SK-N-SH (cell line): ENCODE data around the gene HOXB8. TPM values are rescaled to one million over a fixed set of nuclear protein-coding genes. Genes with fewer than 3 reads are reported as not detected.

Source experiments
- CTCF ChIA-PET: fragments of 300-600, 350-600 bp; formaldehyde crosslinking; extraction: SDS; loops from one replicate; lab custom pipeline; 2021; lab: Yijun Ruan, JAX
- POLR2A ChIA-PET: fragments of 350-600 bp; sonication (Branson Sonifier 250); formaldehyde crosslinking; extraction: SDS; loops from one replicate; lab custom pipeline; 2020; ENCODE audit warnings: antibody characterized with exemption, inconsistent platforms; lab: Yijun Ruan, JAX
- DNase-seq: peaks from one replicate; pipeline ENCODE4 v3.0.0; 2012
- H2AFZ ChIP-seq: fragments of 200-600 bp; sonication (generic); 2 replicates; pipeline ENCODE4 v1.8.1; 2016; ENCODE audit warnings: antibody characterized with exemption, mild to moderate bottlenecking, low read depth
- H3F3A ChIP-seq: fragments of 200-600 bp; sonication (generic); replicated peaks from 2 replicates; pipeline ENCODE3; 2016; ENCODE audit warnings: antibody characterized with exemption, mild to moderate bottlenecking; ENCODE audit not compliant: insufficient read depth
- H3K27ac ChIP-seq, 2 experiments: fragments of 200-500 bp in 1 of 2; fragments of 200-600 bp in 1 of 2; sonication (Bioruptor generic) in 1 of 2; sonication (generic), shearing (Covaris generic) in 1 of 2; 2 replicates each; pipeline versions ENCODE4 v1.5.1 to v1.6.1; 2014 to 2016; ENCODE audit warnings: low read depth in 2 of 2, inconsistent platforms in 1 of 2, low read length in 1 of 2, mild to moderate bottlenecking in 1 of 2, mixed read lengths in 1 of 2
- H3K27me3 ChIP-seq: fragments of 200-600 bp; sonication (generic), shearing (Covaris generic); 2 replicates; pipeline ENCODE4 v1.6.1; 2016; ENCODE audit warnings: mixed run types; ENCODE audit not compliant: insufficient read depth
- H3K36me3 ChIP-seq, 2 experiments: fragments of 200-500 bp in 1 of 2; fragments of 200-600 bp in 1 of 2; sonication (Bioruptor generic) in 1 of 2; sonication (generic) in 1 of 2; replicated peaks in 1 of 2; 2 replicates each; pipeline versions ENCODE3 to v1.5.1; 2014 to 2016; ENCODE audit warnings: low read length in 1 of 2, mild to moderate bottlenecking in 1 of 2; ENCODE audit not compliant: insufficient read depth in 2 of 2, control insufficient read depth in 1 of 2
- H3K4me1 ChIP-seq, 2 experiments: fragments of 200-500 bp in 1 of 2; fragments of 200-600 bp in 1 of 2; sonication (Bioruptor generic) in 1 of 2; sonication (generic), shearing (Covaris generic) in 1 of 2; 2 replicates each; pipeline versions ENCODE4 v1.5.1 to v1.6.1; 2014 to 2016; ENCODE audit warnings: low read depth in 1 of 2, low read length in 1 of 2, mixed run types in 1 of 2; ENCODE audit not compliant: insufficient read depth in 2 of 2, control insufficient read depth in 1 of 2
- H3K4me2 ChIP-seq: fragments of 200-600 bp; sonication (generic), shearing (Covaris generic); 2 replicates; pipeline ENCODE4 v1.6.1; 2017; ENCODE audit warnings: mixed run types
- H3K4me3 ChIP-seq, 2 experiments: fragments of 200-500 bp in 1 of 2; fragments of 200-600 bp in 1 of 2; sonication (Bioruptor generic) in 1 of 2; sonication (generic), shearing (Covaris generic) in 1 of 2; 2 replicates each; pipeline versions ENCODE4 v1.5.1 to v1.8.1; 2014 to 2016; ENCODE audit warnings: low read depth in 2 of 2, inconsistent platforms in 1 of 2, low read length in 1 of 2, mild to moderate bottlenecking in 1 of 2, mixed read lengths in 1 of 2, moderate library complexity in 1 of 2
- H3K79me2 ChIP-seq: fragments of 200-600 bp; sonication (generic); 2 replicates; pipeline ENCODE4 v1.8.1; 2017; ENCODE audit warnings: mild to moderate bottlenecking; ENCODE audit not compliant: insufficient read depth
- H3K9ac ChIP-seq: fragments of 200-600 bp; sonication (generic); 2 replicates; pipeline ENCODE4 v1.6.1; 2017; ENCODE audit warnings: mixed run types
- H3K9me2 ChIP-seq: fragments of 200-600 bp; sonication (generic); 2 replicates; pipeline ENCODE4 v1.6.1; 2017; ENCODE audit warnings: mixed run types
- H3K9me3 ChIP-seq: fragments of 200-600 bp; sonication (generic); 2 replicates; pipeline ENCODE4 v1.6.1; 2017; ENCODE audit warnings: mixed run types, mild to moderate bottlenecking, moderate library complexity
- H4K20me1 ChIP-seq: fragments of 200-600 bp; sonication (generic); 2 replicates; pipeline ENCODE4 v1.6.1; 2017; ENCODE audit warnings: mild to moderate bottlenecking, mixed run types; ENCODE audit not compliant: insufficient read depth
- EZH2phosphoT487 ChIP-seq: fragments of 200-600 bp; sonication (generic); IDR thresholded peaks from 2 replicates; pipeline ENCODE4 v1.6.1; 2017; ENCODE audit warnings: low read depth, mixed run types, mild to moderate bottlenecking, antibody characterized with exemption, moderate library complexity, borderline replicate concordance
- FOXM1 ChIP-seq: IDR thresholded peaks from 2 replicates; pipeline ENCODE4 v1.4.0; 2012; ENCODE audit warnings: low read depth, mild to moderate bottlenecking
- GATA2 ChIP-seq: sonication (generic); formaldehyde crosslinking; IDR thresholded peaks from 2 replicates; pipeline ENCODE4 v1.5.0; 2020; ENCODE audit warnings: mild to moderate bottlenecking, missing genetic modification reagents
- NFIC ChIP-seq: IDR thresholded peaks from 2 replicates; pipeline ENCODE4 v1.4.0; 2012; ENCODE audit warnings: borderline replicate concordance
- POLR2AphosphoS5 ChIP-seq: IDR thresholded peaks from 2 replicates; pipeline ENCODE4 v1.6.1; 2012; ENCODE audit warnings: low read depth, low read length
- RCOR1 ChIP-seq: fragments of 150-350 bp; IDR thresholded peaks from 2 replicates; pipeline ENCODE4 v1.6.1; 2017; ENCODE audit warnings: antibody characterized with exemption, low read length
- REST ChIP-seq: IDR thresholded peaks from 2 replicates; pipeline ENCODE4 v1.6.1; 2012; ENCODE audit warnings: mild to moderate bottlenecking, low read depth, low read length, moderate library complexity
- RFX5 ChIP-seq: IDR thresholded peaks from 2 replicates; pipeline ENCODE4 v1.6.1; 2012; ENCODE audit warnings: mild to moderate bottlenecking, improper control_type of control experiment, low read length
- RXRA ChIP-seq: IDR thresholded peaks from 2 replicates; pipeline ENCODE4 v1.4.0; 2012; ENCODE audit warnings: low read depth, mild to moderate bottlenecking, borderline replicate concordance
- TEAD4 ChIP-seq: IDR thresholded peaks from 2 replicates; pipeline ENCODE4 v1.4.0; 2012; ENCODE audit warnings: mild to moderate bottlenecking, borderline replicate concordance; ENCODE audit not compliant: insufficient read depth
- WGBS: methylation state at CpG from one replicate; pipeline ENCODE4 v1.1.6; 2017; ENCODE audit warnings: low lambda C conversion rate; 5-methylcytosine and 5-hydroxymethylcytosine counted together
- polyA plus RNA-seq, 3 experiments: library from polyadenylated mRNA; depleted of rRNA; stranded (reverse); fragments of >200 nt; gene quantifications; 2 replicates each; pipeline ENCODE4 v1.2.3, GENCODE V29; 2012
- TF ChIP-seq, protein P1 (sequence below): IDR thresholded peaks from 2 replicates; pipeline ENCODE4; 2012
- TF ChIP-seq, protein P2 (sequence below): fragments of 150-350 bp; IDR thresholded peaks from 2 replicates; pipeline ENCODE4 v1.6.1; 2017; ENCODE audit warnings: antibody characterized with exemption, low read length, low read depth, borderline replicate concordance

Gene HOXB8
- polyA plus RNA-seq, 1 of the 3 experiments (the other 2 are of a cell fraction) = not detected

DNA sequence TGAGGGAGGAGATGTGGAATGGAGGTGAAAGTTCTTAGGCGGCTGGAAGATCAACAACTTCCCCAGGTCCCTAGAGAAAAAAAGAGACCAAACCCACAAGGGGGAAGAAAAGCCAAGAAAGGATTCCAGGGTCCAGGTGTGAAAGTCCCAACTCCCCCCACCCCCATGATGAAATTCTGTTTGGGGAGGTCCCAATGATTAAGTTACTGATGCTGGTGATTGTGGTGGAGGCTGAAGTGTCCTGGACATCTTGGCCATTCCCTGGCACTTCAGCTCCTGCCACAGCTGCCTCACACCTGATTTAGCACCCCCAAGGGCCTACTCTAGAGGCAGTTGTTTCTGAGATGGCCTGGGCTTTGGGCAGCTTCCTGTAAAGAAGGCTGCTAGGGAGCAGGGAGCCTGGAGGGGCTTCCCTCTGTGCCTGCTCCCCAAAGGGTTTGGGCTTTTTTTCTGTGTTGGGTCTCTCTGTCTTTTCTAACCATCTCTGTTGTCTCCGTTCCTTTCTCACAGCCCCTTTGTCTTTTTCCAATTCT is 50.0 kb downstream of the HOXB8 start:
- H3K4me1 ChIP-seq = peaks cover 0 to 2% of the 10 kb centered on the region in 2 experiments; a peak in 1 of 4 replicates
- no peak for DNase-seq
- no peak overlapping the region for H3K4me3 ChIP-seq
- H4K20me1 ChIP-seq = peaks cover 10% of the 10 kb centered on the region; the same call in 1 of the 2 replicates
- no peaks in the 10 kb centered on the region for H3K9me2 ChIP-seq
- no peak overlapping the region for H2AFZ ChIP-seq
- no peak for TF ChIP-seq RCOR1
- TF ChIP-seq EZH2phosphoT487 = no peak
- TF ChIP-seq FOXM1 = no peak
- no peak for TF ChIP-seq GATA2 (CRISPR knock-in tag)
- TF ChIP-seq, protein P1, sequence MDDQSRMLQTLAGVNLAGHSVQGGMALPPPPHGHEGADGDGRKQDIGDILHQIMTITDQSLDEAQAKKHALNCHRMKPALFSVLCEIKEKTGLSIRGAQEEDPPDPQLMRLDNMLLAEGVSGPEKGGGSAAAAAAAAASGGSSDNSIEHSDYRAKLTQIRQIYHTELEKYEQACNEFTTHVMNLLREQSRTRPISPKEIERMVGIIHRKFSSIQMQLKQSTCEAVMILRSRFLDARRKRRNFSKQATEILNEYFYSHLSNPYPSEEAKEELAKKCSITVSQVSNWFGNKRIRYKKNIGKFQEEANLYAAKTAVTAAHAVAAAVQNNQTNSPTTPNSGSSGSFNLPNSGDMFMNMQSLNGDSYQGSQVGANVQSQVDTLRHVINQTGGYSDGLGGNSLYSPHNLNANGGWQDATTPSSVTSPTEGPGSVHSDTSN = no peak
- no peak for TF ChIP-seq RXRA
- TF ChIP-seq TEAD4 = no peak
- TF ChIP-seq RFX5 = no peak
- TF ChIP-seq REST = no peak
- no peak for TF ChIP-seq NFIC
- no peak for TF ChIP-seq POLR2AphosphoS5
- TF ChIP-seq, protein P2, sequence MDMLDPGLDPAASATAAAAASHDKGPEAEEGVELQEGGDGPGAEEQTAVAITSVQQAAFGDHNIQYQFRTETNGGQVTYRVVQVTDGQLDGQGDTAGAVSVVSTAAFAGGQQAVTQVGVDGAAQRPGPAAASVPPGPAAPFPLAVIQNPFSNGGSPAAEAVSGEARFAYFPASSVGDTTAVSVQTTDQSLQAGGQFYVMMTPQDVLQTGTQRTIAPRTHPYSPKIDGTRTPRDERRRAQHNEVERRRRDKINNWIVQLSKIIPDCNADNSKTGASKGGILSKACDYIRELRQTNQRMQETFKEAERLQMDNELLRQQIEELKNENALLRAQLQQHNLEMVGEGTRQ = no peak
- no peaks in the 10 kb centered on the region for H3K79me2 ChIP-seq
- H3K4me2 ChIP-seq = no peak overlapping the region
- no peaks in the 10 kb centered on the region for H3K36me3 ChIP-seq
- H3K27me3 ChIP-seq = peaks cover 97% of the 10 kb centered on the region
- 18% methylated on average over 2 of the region's 2 CpGs for WGBS
- no peaks in the 10 kb centered on the region for H3K9me3 ChIP-seq
- no peak overlapping the region for H3K27ac ChIP-seq
- CTCF ChIA-PET = interaction anchor here (1.0 to 1.1 kb wide), 2 partner anchors 53 to 73 kb away, joined by 3 read pairs; no protein-coding TSS in a partner anchor
- no peak overlapping the region for H3K9ac ChIP-seq
- POLR2A ChIA-PET = no interaction called here
- H3F3A ChIP-seq = no peaks in the 10 kb centered on the region
